Measurements from ENCODE around the gene NSRP1. TPM values are rescaled to one million over a fixed set of nuclear protein-coding genes. Genes with fewer than 3 reads are reported as not detected.

Gene NSRP1
- total RNA-seq, 1 donor from 2014 or later = 44.2 TPM

DNA sequence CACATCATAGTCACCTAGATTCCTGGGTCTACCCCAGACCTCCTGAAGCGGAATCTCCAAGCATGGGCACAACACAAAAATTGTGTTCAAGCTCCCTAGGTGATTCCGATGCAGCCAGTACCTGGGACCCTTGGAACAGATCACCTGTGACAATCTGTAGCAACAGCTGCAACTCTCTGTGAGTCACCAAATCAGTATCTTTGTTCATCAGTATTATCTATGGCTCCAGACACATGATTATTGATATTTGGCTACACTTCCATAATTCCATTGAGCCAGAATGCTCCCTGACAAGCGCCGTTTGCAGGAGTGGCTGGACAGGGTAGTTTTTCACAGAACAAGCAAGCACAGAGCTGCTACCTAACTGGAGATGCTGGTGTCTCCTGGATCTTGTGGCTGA lies 102.7 kb downstream of the NSRP1 start:
- Mint-ChIP-seq H3K4me1 (no peaks in the 10 kb centered on the region), H3K4me3 (no peak overlapping the region), H3K27ac (no peak overlapping the region), H3K36me3 (ENCODE audit: low read depth) (no peaks in the 10 kb centered on the region), H3K9me3 (no peaks in the 10 kb centered on the region), H3K27me3 (no peaks in the 10 kb centered on the region)
- no peak for TF ChIP-seq CTCF (IDR thresholded peaks at IDR 0.05)
- DNase-seq = no peak
- intact Hi-C loops (cut with micrococcal nuclease) = no loop called here
- ChIA-PET CTCF (no interaction called here), POLR2A (no interaction called here)
- no peak for ATAC-seq (ENCODE audit: low read depth)

GRCh38 chr17:30219833-30220232 lies 103.2 kb downstream of the NSRP1 start:
- TF ChIP-seq CTCF (IDR thresholded peaks at IDR 0.05) = no peak
- CTCF ChIA-PET = no interaction called here
- ATAC-seq (ENCODE audit: low read depth) = no peak
- Mint-ChIP-seq H3K27me3 (no peaks in the 10 kb centered on the region), H3K4me1 (no peaks in the 10 kb centered on the region), H3K4me3 (no peak overlapping the region), H3K9me3 (no peaks in the 10 kb centered on the region), H3K27ac (no peak overlapping the region), H3K36me3 (ENCODE audit: low read depth) (no peaks in the 10 kb centered on the region)
- DNase-seq = no peak
- POLR2A ChIA-PET = no interaction called here
- intact Hi-C loops (cut with micrococcal nuclease) = no loop called here

GRCh38 chr17:30220414-30220813 lies 103.8 kb downstream of the NSRP1 start:
- CTCF ChIA-PET = no interaction called here
- ATAC-seq (ENCODE audit: low read depth) (no peak), DNase-seq (no peak)
- no peak overlapping the region for H3K4me3 Mint-ChIP-seq
- H3K27me3 Mint-ChIP-seq = no peaks in the 10 kb centered on the region
- intact Hi-C loops (cut with micrococcal nuclease) = no loop called here
- no peaks in the 10 kb centered on the region for H3K4me1 Mint-ChIP-seq
- H3K36me3 Mint-ChIP-seq (ENCODE audit: low read depth) = no peaks in the 10 kb centered on the region
- no peak for TF ChIP-seq CTCF (IDR thresholded peaks at IDR 0.05)
- no peaks in the 10 kb centered on the region for H3K9me3 Mint-ChIP-seq
- no peak overlapping the region for H3K27ac Mint-ChIP-seq
- POLR2A ChIA-PET = no interaction called here

DNA sequence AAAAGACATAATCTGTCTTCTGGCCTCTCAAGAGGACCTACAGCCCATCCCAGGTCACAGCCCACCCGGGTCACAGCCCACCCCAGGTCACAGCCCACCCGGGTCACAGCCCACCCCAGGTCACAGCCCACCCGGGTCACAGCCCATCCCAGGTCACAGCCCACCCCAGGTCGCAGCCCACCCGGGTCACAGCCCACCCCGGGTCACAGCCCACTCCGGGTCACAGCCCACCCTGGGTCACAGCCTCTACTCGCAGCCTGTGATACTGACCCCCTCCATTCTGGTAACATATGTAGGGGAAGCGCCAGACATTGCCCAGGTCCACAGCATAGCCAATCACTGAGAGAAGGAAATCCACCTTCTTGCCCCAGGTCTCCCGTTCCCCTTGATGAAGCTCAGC lies 104.7 kb downstream of the NSRP1 start:
- no peak overlapping the region for H3K4me3 Mint-ChIP-seq
- no peaks in the 10 kb centered on the region for H3K4me1 Mint-ChIP-seq
- no peaks in the 10 kb centered on the region for H3K36me3 Mint-ChIP-seq (ENCODE audit: low read depth)
- ChIA-PET CTCF (no interaction called here), POLR2A (no interaction called here)
- ATAC-seq (ENCODE audit: low read depth) (no peak), DNase-seq (no peak)
- TF ChIP-seq CTCF (IDR thresholded peaks at IDR 0.05) = no peak
- no peaks in the 10 kb centered on the region for H3K27me3 Mint-ChIP-seq
- intact Hi-C loops (cut with micrococcal nuclease) = no loop called here
- no peaks in the 10 kb centered on the region for H3K9me3 Mint-ChIP-seq
- H3K27ac Mint-ChIP-seq = no peak overlapping the region

- DNase-seq = no peak
- H3K4me3 Mint-ChIP-seq = no peak overlapping the region
- POLR2A ChIA-PET = no interaction called here
- no peak for ATAC-seq (ENCODE audit: low read depth)
- H3K27ac Mint-ChIP-seq = no peak overlapping the region
- no peaks in the 10 kb centered on the region for H3K9me3 Mint-ChIP-seq
- no peaks in the 10 kb centered on the region for H3K36me3 Mint-ChIP-seq (ENCODE audit: low read depth)
- no peak for TF ChIP-seq CTCF (IDR thresholded peaks at IDR 0.05)
- CTCF ChIA-PET = no interaction called here
- no peaks in the 10 kb centered on the region for H3K27me3 Mint-ChIP-seq
- intact Hi-C loops (cut with micrococcal nuclease) = no loop called here
- H3K4me1 Mint-ChIP-seq = no peaks in the 10 kb centered on the region
These were observed 105.6 kb downstream of the NSRP1 start for GRCh38 chr17:30222251-30222650.
